CD4-positive, alpha-beta T cell treated with Interferon alpha-2 for 1 hour (primary cell): Measurements from ENCODE around the gene RAB44.

ENCODE experiments used
- DNase-seq, 2 donors: peaks; one replicate each; pipeline ENCODE4 v3.0.0-alpha.2; 2020 to 2022

The RAB44 gene

GRCh38 chr6:36781669-36782068 is 84.0 kb downstream of the RAB44 start:
- no peak for DNase-seq
